Colonic mucosa (tissue), 4 donors: ENCODE data around the gene TMEM170B. TPM values are rescaled to one million over a fixed set of nuclear protein-coding genes. Genes with fewer than 3 reads are reported as not detected.

ENCODE experiments used
- DNase-seq: peaks from one replicate; pipeline ENCODE4 v3.0.0-alpha.2; 2020
- H3K27ac ChIP-seq: fragments of 200-600 bp; one replicate; pipeline ENCODE4 v1.8.0; 2021
- H3K27me3 ChIP-seq: fragments of 200-600 bp; one replicate; pipeline ENCODE4 v1.8.0; 2021
- H3K36me3 ChIP-seq: fragments of 200-600 bp; one replicate; pipeline ENCODE4 v1.8.0; 2021
- H3K4me1 ChIP-seq: fragments of 200-600 bp; one replicate; pipeline ENCODE4 v1.8.0; 2021; ENCODE audit warnings: mild to moderate bottlenecking
- H3K4me3 ChIP-seq: fragments of 200-600 bp; one replicate; pipeline ENCODE4 v1.8.0; 2021
- H3K9ac ChIP-seq, 2 donors: one replicate each; pipeline ENCODE4 v1.7.0; 2013; ENCODE audit warnings: control low read depth in 2 of 2, low read depth in 2 of 2, low read length in 2 of 2
- H3K9me3 ChIP-seq: fragments of 200-600 bp; one replicate; pipeline ENCODE4 v1.8.0; 2021
- CTCF ChIP-seq: fragments of 200-600 bp; IDR thresholded peaks from one replicate; pipeline ENCODE4 v1.8.0; 2022; ENCODE audit warnings: antibody characterized with exemption, mild to moderate bottlenecking
- intact Hi-C: fragments of 100-400 bp; cut with DNase I; formaldehyde crosslinking; loops from one replicate; pipeline ENCODE4 v1.14.1; 2022
- total RNA-seq, 2 donors: library from RNA; stranded (reverse); fragmentation: NEBNext Ultra II Directional in 1 of 2; extraction: Animal tissue kit (Norgen Biotek cat#: 25700) in 1 of 2; gene quantifications; one replicate each; pipeline ENCODE4 v1.2.1, GENCODE V29; 2021
- donor health status: healthy.
- donor health status: DM: no; HTN: no; CAD: no.
- donor health status: DM: no; HTN: no; CAD: no.

The TMEM170B gene
- 1 to 10 TPM in 1 of 2 donors, under 1 TPM in 1; 0.82 to 2.2 TPM for total RNA-seq

GRCh38 chr6:11537229-11538051 is at the start of gene TMEM170B:
Gene TMEM170B (plus strand): TSS chr6:11537749. CDS start chr6:11538278, 529 bp downstream.
- Histone ChIP-seq H3K36me3 (no peaks in the 10 kb centered on the region), H3K9me3 (no peaks in the 10 kb centered on the region), H3K4me1 (no peaks in the 10 kb centered on the region), H3K27ac (peak within 1 kb of the TSS; percentile 48), H3K4me3 (peak within 1 kb of the TSS; percentile 83), H3K9ac (peak within 1 kb of the TSS; percentile 38 to 88), H3K27me3 (no peaks in the 10 kb centered on the region)
- intact Hi-C loops = no loop called here
- peak; percentile 93 for DNase-seq
- no peak for TF ChIP-seq CTCF

DNA sequence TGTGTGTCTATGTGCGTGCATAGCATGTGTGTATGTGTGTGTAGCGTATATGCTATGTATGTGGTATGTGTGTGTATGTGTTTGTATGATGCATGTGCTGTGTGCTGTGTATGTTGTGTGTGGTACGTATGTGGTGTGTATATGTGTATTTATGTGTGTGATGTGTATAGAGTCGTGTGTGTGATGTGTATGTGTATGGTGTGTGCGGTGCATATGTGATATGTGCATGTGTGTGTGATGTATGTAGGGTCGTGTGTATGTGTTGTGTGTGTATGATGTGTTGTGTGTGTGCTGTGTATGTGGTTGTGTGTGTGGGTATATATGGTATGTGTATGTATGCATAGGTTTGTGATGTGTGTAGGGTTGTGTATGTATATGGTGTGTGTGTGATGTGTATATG is 46.6 kb upstream of the TMEM170B start:
- no peak overlapping the region for H3K27ac ChIP-seq
- no peaks in the 10 kb centered on the region for H3K27me3 ChIP-seq
- no peaks in the 10 kb centered on the region for H3K4me1 ChIP-seq
- no peak for DNase-seq
- H3K9ac ChIP-seq = no peak overlapping the region
- no peaks in the 10 kb centered on the region for H3K9me3 ChIP-seq
- no peak overlapping the region for H3K4me3 ChIP-seq
- intact Hi-C loops = loop anchor here (10.0 kb wide), 1 partner anchor 316 kb away; no protein-coding TSS in a partner anchor
- no peaks in the 10 kb centered on the region for H3K36me3 ChIP-seq
- no peak for TF ChIP-seq CTCF

GRCh38 chr6:11491596-11492463 is 45.7 kb upstream of the TMEM170B start:
- intact Hi-C loops = loop anchor here (10.0 kb wide), 1 partner anchor 317 kb away; no protein-coding TSS in a partner anchor
- no peaks in the 10 kb centered on the region for H3K27me3 ChIP-seq
- TF ChIP-seq CTCF = no peak
- no peak overlapping the region for H3K4me3 ChIP-seq
- H3K4me1 ChIP-seq = no peaks in the 10 kb centered on the region
- H3K36me3 ChIP-seq = no peaks in the 10 kb centered on the region
- H3K9ac ChIP-seq = no peak overlapping the region
- no peak for DNase-seq
- no peak overlapping the region for H3K27ac ChIP-seq
- H3K9me3 ChIP-seq = no peaks in the 10 kb centered on the region

DNA sequence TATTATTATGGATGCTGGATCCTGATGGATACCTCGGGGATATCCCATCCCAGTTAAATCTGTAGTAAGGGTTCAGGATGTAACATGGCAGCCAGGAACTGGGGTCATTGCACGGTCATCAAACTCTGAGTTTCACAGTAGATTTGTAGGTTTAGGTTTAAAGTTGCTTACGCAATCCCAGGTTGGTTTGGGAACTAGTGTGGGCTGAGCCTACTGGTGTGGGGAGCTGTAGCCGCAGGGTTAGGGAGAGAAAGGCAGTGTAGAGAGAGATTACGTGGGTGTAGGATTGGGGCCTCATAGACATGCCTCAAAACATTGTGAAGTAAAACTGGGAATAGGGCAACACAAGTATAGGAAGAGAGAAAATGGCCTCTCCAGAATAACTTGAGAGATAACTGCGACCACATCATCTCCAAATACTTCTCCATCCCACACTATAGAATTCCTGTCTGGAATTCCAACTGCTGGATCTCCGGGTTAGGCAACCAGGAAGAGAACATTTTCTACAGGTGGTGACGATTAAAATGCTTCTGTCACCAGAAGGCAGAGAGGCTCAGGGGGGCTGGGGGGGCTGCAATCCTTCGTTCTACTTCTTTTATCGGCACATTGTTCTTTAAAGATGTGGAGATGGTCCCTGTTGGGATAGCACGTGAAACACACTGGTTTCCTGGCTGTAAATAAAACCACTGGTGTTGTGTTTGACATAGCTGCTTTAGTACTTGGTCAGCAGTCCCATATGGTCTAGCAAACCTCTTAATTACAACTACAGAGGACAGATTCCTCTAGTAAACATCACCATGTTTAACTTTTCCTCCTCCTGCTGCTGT is 44.9 kb upstream of the TMEM170B start:
- no peak for DNase-seq
- Histone ChIP-seq H3K27ac (no peak overlapping the region), H3K4me3 (no peak overlapping the region), H3K9me3 (no peaks in the 10 kb centered on the region), H3K27me3 (no peaks in the 10 kb centered on the region), H3K36me3 (no peaks in the 10 kb centered on the region), H3K9ac (no peak overlapping the region), H3K4me1 (no peaks in the 10 kb centered on the region)
- no peak for TF ChIP-seq CTCF
- intact Hi-C loops = loop anchor here (10.0 kb wide), 1 partner anchor 318 kb away; no protein-coding TSS in a partner anchor

GRCh38 chr6:11493974-11494373 is 43.6 kb upstream of the TMEM170B start:
- TF ChIP-seq CTCF = no peak
- Histone ChIP-seq H3K27me3 (no peaks in the 10 kb centered on the region), H3K9me3 (no peaks in the 10 kb centered on the region), H3K9ac (no peak overlapping the region), H3K4me1 (no peaks in the 10 kb centered on the region), H3K36me3 (no peaks in the 10 kb centered on the region), H3K4me3 (no peak overlapping the region), H3K27ac (no peak overlapping the region)
- intact Hi-C loops = loop anchor here (2.0 to 10.0 kb wide), 2 partner anchors 319 to 349 kb away; no protein-coding TSS in a partner anchor
- no peak for DNase-seq
